HUES6 (cell line): ENCODE results near the gene SGCA.

Source experiments
- H3K27ac ChIP-seq: 2 replicates; pipeline ENCODE4 v1.7.0; 2013; ENCODE audit warnings: low read depth, mild to moderate bottlenecking, low read length, inconsistent platforms
- H3K27me3 ChIP-seq: 2 replicates; pipeline ENCODE4 v1.6.1; 2013; ENCODE audit warnings: low read length; ENCODE audit not compliant: control insufficient read depth, insufficient read depth
- H3K36me3 ChIP-seq: 2 replicates; pipeline ENCODE4 v1.6.1; 2013; ENCODE audit warnings: low read length; ENCODE audit not compliant: control insufficient read depth, insufficient read depth
- H3K4me1 ChIP-seq: 2 replicates; pipeline ENCODE4 v1.6.1; 2013; ENCODE audit warnings: low read length; ENCODE audit not compliant: control insufficient read depth, insufficient read depth
- H3K4me3 ChIP-seq: 2 replicates; pipeline ENCODE4 v1.5.1; 2013; ENCODE audit warnings: low read depth, low read length
- H3K9ac ChIP-seq: one replicate; pipeline ENCODE4 v1.6.1; 2013; ENCODE audit warnings: mild to moderate bottlenecking, low read length
- H3K9me3 ChIP-seq: 2 replicates; pipeline ENCODE4 v1.6.1; 2013; ENCODE audit warnings: low read depth, low read length; ENCODE audit not compliant: control insufficient read depth, insufficient read depth

SGCA gene

GRCh38 chr17:50170662-50171370 lies 5.0 kb downstream of the SGCA start:
- Histone ChIP-seq H3K36me3 (no peaks in the 10 kb centered on the region), H3K27me3 (no peaks in the 10 kb centered on the region), H3K4me1 (peaks cover 32% of the 10 kb centered on the region), H3K4me3 (no peak overlapping the region), H3K9me3 (no peaks in the 10 kb centered on the region), H3K27ac (no peak overlapping the region), H3K9ac (no peak overlapping the region)

GRCh38 chr17:50171371-50172071 lies 5.7 kb downstream of the SGCA start:
- Histone ChIP-seq H3K4me1 (peaks cover 26% of the 10 kb centered on the region), H3K4me3 (no peak overlapping the region), H3K27ac (no peak overlapping the region), H3K9me3 (no peaks in the 10 kb centered on the region), H3K9ac (no peak overlapping the region), H3K36me3 (no peaks in the 10 kb centered on the region), H3K27me3 (no peaks in the 10 kb centered on the region)

DNA sequence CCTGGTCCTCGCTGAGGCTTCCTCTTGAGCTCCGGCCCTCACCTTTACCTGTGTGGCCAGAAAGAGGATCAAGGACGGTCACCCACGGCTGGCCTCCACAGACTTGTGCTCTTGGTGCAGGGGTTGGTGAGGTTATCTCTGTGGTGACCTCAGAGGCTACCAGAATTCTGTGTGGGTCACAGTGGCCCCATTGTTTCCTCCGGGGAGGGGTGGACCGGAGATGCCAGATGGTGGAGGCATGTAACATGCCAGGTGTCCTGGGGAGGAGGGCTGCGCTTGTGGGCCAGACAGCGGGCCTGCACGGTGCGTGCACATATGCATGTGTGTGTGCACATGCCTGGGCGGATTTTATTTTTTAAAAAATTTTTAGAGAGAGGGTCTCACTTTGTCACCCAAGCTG lies 6.3 kb downstream of the SGCA start:
- no peak overlapping the region for H3K27ac ChIP-seq
- no peaks in the 10 kb centered on the region for H3K9me3 ChIP-seq
- no peaks in the 10 kb centered on the region for H3K27me3 ChIP-seq
- no peak overlapping the region for H3K9ac ChIP-seq
- peaks cover 28% of the 10 kb centered on the region for H3K4me1 ChIP-seq
- no peak overlapping the region for H3K4me3 ChIP-seq
- H3K36me3 ChIP-seq, result no peaks in the 10 kb centered on the region

DNA sequence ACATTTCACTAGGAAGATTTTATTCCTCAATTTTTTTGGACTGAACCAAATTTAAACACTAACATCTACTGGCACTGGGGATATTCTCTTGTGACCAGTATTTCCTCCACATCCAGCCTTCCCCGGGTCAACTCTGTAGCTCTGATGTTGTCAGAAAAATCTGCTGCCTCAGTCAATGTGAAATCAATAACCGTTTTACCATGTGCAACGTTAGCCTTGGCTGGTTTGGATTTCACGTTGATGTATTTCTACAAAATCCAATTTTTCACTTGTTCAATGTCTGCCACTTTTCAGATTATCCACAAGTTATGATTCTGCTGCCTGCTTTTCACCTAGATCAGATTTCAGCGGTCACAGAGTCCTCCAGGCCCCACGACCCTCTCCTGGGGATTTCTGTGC lies 7.1 kb downstream of the SGCA start:
- peaks cover 28% of the 10 kb centered on the region for H3K4me1 ChIP-seq
- no peak overlapping the region for H3K27ac ChIP-seq
- H3K9ac ChIP-seq, result no peak overlapping the region

GRCh38 chr17:50173335-50173941 lies 7.6 kb downstream of the SGCA start:
- Histone ChIP-seq H3K9ac (no peak overlapping the region), H3K36me3 (no peaks in the 10 kb centered on the region), H3K9me3 (no peaks in the 10 kb centered on the region), H3K27me3 (no peaks in the 10 kb centered on the region), H3K27ac (no peak overlapping the region), H3K4me3 (no peak overlapping the region), H3K4me1 (peaks cover 28% of the 10 kb centered on the region)

More for the DNA sequence above, 7.1 kb downstream of the SGCA start:
- no peaks in the 10 kb centered on the region for H3K9me3 ChIP-seq
- H3K4me3 ChIP-seq, result no peak overlapping the region
- no peaks in the 10 kb centered on the region for H3K36me3 ChIP-seq
- no peaks in the 10 kb centered on the region for H3K27me3 ChIP-seq

GRCh38 chr17:50174444-50174843 lies 8.6 kb downstream of the SGCA start:
- no peaks in the 10 kb centered on the region for H3K36me3 ChIP-seq
- H3K9ac ChIP-seq, result no peak overlapping the region
- H3K4me3 ChIP-seq, result no peak overlapping the region
- no peaks in the 10 kb centered on the region for H3K27me3 ChIP-seq
- peaks cover 32% of the 10 kb centered on the region for H3K4me1 ChIP-seq
- H3K27ac ChIP-seq, result no peak overlapping the region
- H3K9me3 ChIP-seq, result no peaks in the 10 kb centered on the region

DNA sequence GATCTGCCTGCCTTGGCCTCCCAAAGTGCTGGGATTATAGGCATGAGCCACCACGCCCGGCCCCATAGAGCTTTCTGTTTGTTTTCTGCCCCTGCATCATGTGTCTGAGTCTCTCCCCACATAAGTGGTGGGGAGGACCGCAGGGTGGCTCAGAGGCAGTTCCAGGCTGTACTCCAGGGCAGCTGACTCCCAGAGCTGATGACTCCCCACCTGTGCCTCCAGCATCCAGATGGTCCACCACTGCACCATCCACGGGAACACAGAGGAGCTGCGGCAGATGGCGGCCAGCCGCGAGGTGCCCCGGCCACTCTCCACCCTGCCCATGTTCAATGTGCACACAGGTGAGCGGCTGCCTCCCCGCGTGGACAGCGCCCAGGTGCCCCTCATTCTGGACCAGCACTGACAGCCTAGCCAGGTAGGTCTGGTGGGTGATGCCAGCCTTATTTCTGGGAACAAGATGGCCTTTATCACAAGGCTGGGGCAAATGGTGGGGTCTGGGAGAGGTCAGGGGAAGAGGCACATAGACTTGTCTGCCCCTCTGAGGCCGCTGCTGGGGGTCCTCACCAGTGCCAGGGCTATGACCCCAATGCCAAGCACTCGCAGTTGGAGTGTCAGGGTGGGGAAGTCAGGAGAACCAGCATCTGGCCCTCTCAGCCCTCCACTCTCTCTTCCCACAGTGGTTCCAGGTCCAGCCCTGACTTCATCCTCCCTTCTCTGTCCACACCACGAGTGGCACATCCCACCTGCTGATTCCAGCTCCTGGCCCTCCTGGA lies 9.4 kb downstream of the SGCA start:
- H3K9ac ChIP-seq, result no peak overlapping the region
- H3K4me1 ChIP-seq, result peaks cover 32% of the 10 kb centered on the region
- no peak overlapping the region for H3K4me3 ChIP-seq

GRCh38 chr17:50176559-50177357 lies 11.0 kb downstream of the SGCA start:
- H3K9me3 ChIP-seq, result no peaks in the 10 kb centered on the region
- no peak overlapping the region for H3K27ac ChIP-seq
- no peak overlapping the region for H3K9ac ChIP-seq
- H3K4me3 ChIP-seq, result no peak overlapping the region
- H3K4me1 ChIP-seq, result peaks cover 32% of the 10 kb centered on the region
- H3K36me3 ChIP-seq, result no peaks in the 10 kb centered on the region
- no peaks in the 10 kb centered on the region for H3K27me3 ChIP-seq

More for the DNA sequence above, 9.4 kb downstream of the SGCA start:
- no peak overlapping the region for H3K27ac ChIP-seq
- H3K36me3 ChIP-seq, result no peaks in the 10 kb centered on the region
- no peaks in the 10 kb centered on the region for H3K27me3 ChIP-seq
- H3K9me3 ChIP-seq, result no peaks in the 10 kb centered on the region

DNA sequence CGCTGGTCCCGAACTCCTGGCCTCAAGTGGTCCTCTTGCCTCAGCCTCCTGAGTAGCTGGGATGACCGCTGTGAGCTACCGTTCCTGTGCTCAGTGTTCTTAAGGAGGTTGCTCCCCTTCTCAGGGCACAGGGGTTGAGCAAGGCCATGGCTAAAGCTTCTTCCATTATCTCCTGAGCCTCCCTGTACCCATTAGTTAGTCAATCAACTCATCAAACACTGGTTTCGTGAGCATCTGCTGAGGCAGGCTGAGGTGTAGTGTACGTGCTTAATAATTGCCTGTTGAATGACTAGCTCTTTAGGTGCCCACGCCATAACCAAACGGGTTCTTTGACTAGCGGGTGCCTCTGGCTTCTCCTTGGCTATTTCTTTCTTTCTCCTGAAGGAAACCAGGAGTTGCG lies 11.7 kb downstream of the SGCA start:
- Histone ChIP-seq H3K36me3 (no peaks in the 10 kb centered on the region), H3K9ac (peak overlapping the region; percentile 62), H3K4me1 (peaks cover 32% of the 10 kb centered on the region), H3K27ac (0 out of 2 replicates have a peak overlapping the region, but pooled peaks have one; percentile 44), H3K4me3 (peak overlapping the region; percentile 45), H3K9me3 (no peaks in the 10 kb centered on the region), H3K27me3 (no peaks in the 10 kb centered on the region)
